Sigmoid colon (tissue), 4 donors: ENCODE results near the gene PCDHA8.

Experiments used
- CTCF ChIP-seq, 4 experiments: fragments of 450-650 bp in 3 of 4; fragments of 200-600 bp in 1 of 4; IDR thresholded peaks; one replicate each; pipeline ENCODE4 v1.5.1; 2016 to 2019; ENCODE audit warnings: antibody characterized with exemption in 4 of 4, mild to moderate bottlenecking in 3 of 4, moderate library complexity in 2 of 4
- EP300 ChIP-seq, 4 donors: sonication (generic); formaldehyde crosslinking; IDR thresholded peaks; one replicate each; pipeline ENCODE4 v1.6.1; 2017; ENCODE audit warnings: antibody characterized with exemption in 4 of 4
- POLR2A ChIP-seq, 2 donors: fragments of 450-650 bp; IDR thresholded peaks; one replicate each; pipeline ENCODE4 v1.6.1; 2016; ENCODE audit warnings: antibody characterized with exemption in 2 of 2, mild to moderate bottlenecking in 2 of 2, moderate library complexity in 2 of 2
- POLR2AphosphoS5 ChIP-seq, 4 donors: sonication (generic); formaldehyde crosslinking; IDR thresholded peaks; one replicate each; pipeline ENCODE4 v1.6.1; 2017; ENCODE audit warnings: antibody characterized with exemption in 4 of 4

- TF ChIP-seq CTCF (IDR thresholded peaks at IDR 0.05) (no peak), EP300 (IDR thresholded peaks at IDR 0.05) (no peak), POLR2AphosphoS5 (IDR thresholded peaks at IDR 0.05) (no peak), POLR2A (IDR thresholded peaks at IDR 0.05) (no peak)
Measured at GRCh38 chr5:140835622-140836510, 5.1 kb upstream of the PCDHA8 start.
